Uterus (tissue), 2 donors: ENCODE results near the gene DDN.

Source experiments
- POLR2A ChIP-seq, 2 donors: fragments of 450-650 bp; IDR thresholded peaks; one replicate each; pipeline ENCODE4 v1.6.1; 2016; ENCODE audit warnings: antibody characterized with exemption in 2 of 2, mild to moderate bottlenecking in 1 of 2, moderate library complexity in 1 of 2
- TF ChIP-seq, protein P1 (sequence below), 4 experiments: fragments of 200-600 bp in 2 of 4; fragments of 450-650 bp in 2 of 4; sonication (generic) in 2 of 4; IDR thresholded peaks; one replicate each; pipeline ENCODE4 v1.5.1; 2016 to 2019; ENCODE audit warnings: antibody characterized with exemption in 4 of 4, mild to moderate bottlenecking in 2 of 4, moderate library complexity in 1 of 4

DNA sequence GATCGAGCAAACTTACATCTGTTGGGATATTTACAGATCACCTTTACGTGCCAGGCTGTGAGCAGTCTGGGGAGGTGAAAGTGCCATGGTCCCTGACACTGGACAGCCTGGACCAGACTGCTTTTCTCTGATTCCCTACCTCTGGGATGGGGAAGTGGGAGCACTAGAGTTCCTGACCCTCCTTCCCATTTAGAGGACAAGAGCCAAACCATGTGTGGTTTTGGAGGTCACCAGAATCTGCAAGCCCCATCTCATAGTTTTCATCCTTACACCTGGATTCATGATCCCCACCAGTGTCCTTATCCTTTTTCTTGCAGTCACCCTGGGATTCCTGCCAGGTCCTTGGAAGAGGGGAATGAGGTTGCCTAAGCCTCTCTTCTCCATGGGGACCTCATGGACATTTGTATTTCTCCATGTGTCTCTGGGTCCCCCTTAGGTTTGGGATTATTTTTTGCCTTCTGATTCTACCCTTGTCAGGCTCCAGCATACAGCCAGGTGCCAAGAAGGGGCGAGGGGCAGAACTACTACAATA, 26.2 kb downstream of the DDN start:
- TF ChIP-seq, protein P1, sequence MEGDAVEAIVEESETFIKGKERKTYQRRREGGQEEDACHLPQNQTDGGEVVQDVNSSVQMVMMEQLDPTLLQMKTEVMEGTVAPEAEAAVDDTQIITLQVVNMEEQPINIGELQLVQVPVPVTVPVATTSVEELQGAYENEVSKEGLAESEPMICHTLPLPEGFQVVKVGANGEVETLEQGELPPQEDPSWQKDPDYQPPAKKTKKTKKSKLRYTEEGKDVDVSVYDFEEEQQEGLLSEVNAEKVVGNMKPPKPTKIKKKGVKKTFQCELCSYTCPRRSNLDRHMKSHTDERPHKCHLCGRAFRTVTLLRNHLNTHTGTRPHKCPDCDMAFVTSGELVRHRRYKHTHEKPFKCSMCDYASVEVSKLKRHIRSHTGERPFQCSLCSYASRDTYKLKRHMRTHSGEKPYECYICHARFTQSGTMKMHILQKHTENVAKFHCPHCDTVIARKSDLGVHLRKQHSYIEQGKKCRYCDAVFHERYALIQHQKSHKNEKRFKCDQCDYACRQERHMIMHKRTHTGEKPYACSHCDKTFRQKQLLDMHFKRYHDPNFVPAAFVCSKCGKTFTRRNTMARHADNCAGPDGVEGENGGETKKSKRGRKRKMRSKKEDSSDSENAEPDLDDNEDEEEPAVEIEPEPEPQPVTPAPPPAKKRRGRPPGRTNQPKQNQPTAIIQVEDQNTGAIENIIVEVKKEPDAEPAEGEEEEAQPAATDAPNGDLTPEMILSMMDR (IDR thresholded peaks at IDR 0.05), result no peak
- TF ChIP-seq POLR2A (IDR thresholded peaks at IDR 0.05), result no peak
